ENCODE data around the gene GAK.

GAK gene

DNA sequence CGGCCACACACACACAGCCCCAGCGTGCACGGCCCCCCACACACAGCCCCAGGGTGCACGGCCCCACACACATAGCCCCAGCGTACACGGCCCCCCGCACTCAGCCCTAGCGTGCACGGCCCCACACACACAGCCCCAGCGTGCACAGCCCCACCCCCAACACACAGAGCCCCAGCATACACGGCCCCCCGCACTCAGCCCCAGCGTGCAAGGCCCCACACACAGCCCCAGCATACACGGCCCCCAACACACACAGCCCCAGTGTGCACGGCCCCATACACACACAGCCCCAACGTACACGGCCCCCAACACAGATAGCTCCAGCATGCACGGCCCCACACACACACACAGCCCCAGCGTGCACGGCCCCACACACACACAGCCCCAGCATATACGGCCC, 17.6 kb downstream of the GAK start:
- no peak overlapping the region for H3K4me3 ChIP-seq (ENCODE audit: low read depth, low read length)
- DNase-seq (ENCODE audit: low read depth) = no peak
- TF ChIP-seq MYC (IDR thresholded peaks at IDR 0.05; ENCODE audit: low read depth, low read length) = no peak
- TF ChIP-seq, protein P1, sequence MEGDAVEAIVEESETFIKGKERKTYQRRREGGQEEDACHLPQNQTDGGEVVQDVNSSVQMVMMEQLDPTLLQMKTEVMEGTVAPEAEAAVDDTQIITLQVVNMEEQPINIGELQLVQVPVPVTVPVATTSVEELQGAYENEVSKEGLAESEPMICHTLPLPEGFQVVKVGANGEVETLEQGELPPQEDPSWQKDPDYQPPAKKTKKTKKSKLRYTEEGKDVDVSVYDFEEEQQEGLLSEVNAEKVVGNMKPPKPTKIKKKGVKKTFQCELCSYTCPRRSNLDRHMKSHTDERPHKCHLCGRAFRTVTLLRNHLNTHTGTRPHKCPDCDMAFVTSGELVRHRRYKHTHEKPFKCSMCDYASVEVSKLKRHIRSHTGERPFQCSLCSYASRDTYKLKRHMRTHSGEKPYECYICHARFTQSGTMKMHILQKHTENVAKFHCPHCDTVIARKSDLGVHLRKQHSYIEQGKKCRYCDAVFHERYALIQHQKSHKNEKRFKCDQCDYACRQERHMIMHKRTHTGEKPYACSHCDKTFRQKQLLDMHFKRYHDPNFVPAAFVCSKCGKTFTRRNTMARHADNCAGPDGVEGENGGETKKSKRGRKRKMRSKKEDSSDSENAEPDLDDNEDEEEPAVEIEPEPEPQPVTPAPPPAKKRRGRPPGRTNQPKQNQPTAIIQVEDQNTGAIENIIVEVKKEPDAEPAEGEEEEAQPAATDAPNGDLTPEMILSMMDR (IDR thresholded peaks at IDR 0.05; ENCODE audit: low read depth, low read length) = no peak
- TF ChIP-seq, protein P2, sequence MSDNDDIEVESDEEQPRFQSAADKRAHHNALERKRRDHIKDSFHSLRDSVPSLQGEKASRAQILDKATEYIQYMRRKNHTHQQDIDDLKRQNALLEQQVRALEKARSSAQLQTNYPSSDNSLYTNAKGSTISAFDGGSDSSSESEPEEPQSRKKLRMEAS (IDR thresholded peaks at IDR 0.05; ENCODE audit: low read depth, low read length) = no peak
- TF ChIP-seq POLR2A (IDR thresholded peaks at IDR 0.05; ENCODE audit: extremely low read depth, insufficient read length) = no peak

DNA sequence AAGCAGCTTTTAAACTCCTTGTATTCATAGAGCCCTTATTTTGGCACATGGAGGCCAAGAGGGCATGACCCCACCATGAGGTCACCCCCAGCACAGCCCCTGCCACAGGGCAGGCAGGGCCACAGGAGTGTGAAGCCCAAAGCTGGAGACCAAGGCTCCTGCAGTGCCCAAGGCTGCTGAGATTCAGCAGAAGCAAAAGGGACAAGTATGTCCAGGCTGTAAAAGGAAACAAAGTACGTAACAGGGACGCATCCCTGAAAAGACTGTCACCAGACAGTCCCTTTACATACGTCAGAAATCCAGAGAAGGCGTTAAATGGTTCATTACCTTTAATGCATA, 18.9 kb downstream of the GAK start:
- TF ChIP-seq POLR2A (IDR thresholded peaks at IDR 0.05; ENCODE audit: extremely low read depth, insufficient read length) (no peak), MYC (IDR thresholded peaks at IDR 0.05; ENCODE audit: low read depth, low read length) (no peak)
- TF ChIP-seq, protein P2 (IDR thresholded peaks at IDR 0.05; ENCODE audit: low read depth, low read length) = no peak
- TF ChIP-seq, protein P1 (IDR thresholded peaks at IDR 0.05; ENCODE audit: low read depth, low read length) = no peak
- H3K4me3 ChIP-seq (ENCODE audit: low read depth, low read length) = no peak overlapping the region
- no peak for DNase-seq (ENCODE audit: low read depth)

DNA sequence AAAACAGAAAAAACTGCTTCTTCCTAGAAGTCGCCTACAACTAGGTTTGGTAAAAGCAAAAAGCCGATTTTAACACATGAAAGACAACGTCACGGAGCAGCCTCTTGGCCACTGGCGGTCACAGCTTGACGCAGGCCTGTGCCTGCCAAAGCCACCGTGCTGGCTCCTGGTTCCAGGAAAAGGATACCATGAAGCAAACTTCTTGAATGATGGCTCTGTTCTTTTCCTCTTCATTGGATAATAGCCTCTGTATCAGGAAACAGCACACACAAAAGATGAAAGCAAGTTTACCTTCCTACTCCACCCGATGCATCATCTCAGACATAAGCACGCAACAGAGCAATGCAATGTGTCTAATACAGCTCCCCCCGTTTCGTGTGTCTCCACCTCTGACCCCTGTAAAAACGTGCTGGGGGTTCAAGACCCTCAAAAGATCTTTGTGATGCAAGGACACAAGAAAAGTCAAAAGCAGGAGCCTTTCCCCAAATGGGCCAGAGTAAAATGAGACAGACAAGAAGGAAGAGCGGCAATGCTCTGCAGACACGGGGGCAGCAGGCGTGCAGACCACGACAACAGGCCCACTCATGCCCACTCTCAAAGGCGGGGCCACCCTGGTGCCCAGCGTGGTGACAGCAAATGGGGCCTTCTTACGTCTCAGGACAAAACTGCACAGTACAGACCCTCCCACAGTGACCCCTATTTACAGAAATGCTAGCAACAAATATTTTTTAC, 19.4 kb downstream of the GAK start:
- TF ChIP-seq MYC (IDR thresholded peaks at IDR 0.05; ENCODE audit: low read depth, low read length) (no peak), POLR2A (IDR thresholded peaks at IDR 0.05; ENCODE audit: extremely low read depth, insufficient read length) (no peak)
- TF ChIP-seq, protein P2 (IDR thresholded peaks at IDR 0.05; ENCODE audit: low read depth, low read length) = no peak
- TF ChIP-seq, protein P1 (IDR thresholded peaks at IDR 0.05; ENCODE audit: low read depth, low read length) = no peak
- no peak overlapping the region for H3K4me3 ChIP-seq (ENCODE audit: low read depth, low read length)
- DNase-seq (ENCODE audit: low read depth) = no peak

DNA sequence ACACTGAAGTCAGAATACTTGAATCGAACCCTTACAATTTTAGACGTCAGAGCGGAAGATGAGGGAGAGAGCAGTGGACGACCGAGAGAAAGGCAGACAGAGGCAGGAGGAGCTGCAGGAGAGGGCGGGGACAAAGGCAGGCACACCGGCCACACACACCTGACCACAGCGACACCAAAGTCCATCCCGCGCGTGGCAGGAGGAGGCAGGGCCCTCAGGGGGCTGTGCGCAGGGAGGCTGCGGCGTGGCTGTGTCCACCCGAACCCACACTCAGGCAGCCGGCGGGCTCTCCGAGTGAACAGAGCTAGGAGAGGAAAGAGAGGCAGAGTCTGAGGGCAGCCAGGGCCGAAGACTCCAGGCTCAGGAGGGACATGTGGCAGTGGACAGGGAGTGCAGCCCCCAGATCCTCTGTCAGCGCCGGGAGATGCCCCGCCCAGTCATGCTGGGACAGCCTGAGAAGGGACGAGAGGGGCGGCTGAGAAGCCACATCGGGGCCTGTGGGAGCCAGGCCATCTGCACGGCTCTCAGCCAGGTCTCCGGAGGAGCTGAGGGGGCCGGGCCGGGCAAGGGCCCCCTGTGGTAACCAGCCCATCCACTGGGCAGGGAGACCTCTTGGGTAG, 20.1 kb downstream of the GAK start:
- DNase-seq (ENCODE audit: low read depth) = no peak
- no peak overlapping the region for H3K4me3 ChIP-seq (ENCODE audit: low read depth, low read length)
- TF ChIP-seq POLR2A (IDR thresholded peaks at IDR 0.05; ENCODE audit: extremely low read depth, insufficient read length) = no peak
- TF ChIP-seq, protein P2 (IDR thresholded peaks at IDR 0.05; ENCODE audit: low read depth, low read length) = no peak
- TF ChIP-seq, protein P1 (IDR thresholded peaks at IDR 0.05; ENCODE audit: low read depth, low read length) = no peak
- TF ChIP-seq MYC (IDR thresholded peaks at IDR 0.05; ENCODE audit: low read depth, low read length) = no peak

DNA sequence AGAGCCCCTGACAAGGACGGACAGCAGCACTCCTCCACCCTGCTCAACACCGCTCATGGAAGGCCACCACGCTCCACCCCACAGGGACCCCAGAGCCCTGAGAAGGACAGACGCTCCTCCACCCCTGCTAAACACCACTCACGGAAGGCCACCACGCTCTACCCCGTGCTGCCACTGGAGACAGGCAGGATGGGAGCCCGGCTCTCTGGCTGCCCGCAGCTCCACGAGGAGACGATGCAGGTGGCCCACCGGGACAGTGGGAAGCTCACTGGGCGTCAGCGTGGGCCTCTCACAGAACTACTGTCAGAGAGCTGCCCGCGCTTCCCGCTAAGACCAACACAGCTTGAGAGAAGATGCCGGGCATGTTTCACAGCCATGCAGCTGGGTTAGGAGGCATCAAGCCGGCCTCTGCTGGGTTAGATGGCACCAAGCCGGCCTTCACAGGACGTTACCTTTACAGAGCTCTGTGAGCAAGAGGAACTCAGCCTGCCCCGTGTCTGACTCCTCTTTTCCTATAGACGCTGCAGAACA, 20.8 kb downstream of the GAK start:
- TF ChIP-seq, protein P1 (IDR thresholded peaks at IDR 0.05; ENCODE audit: low read depth, low read length) = no peak
- TF ChIP-seq POLR2A (IDR thresholded peaks at IDR 0.05; ENCODE audit: extremely low read depth, insufficient read length) = no peak
- no peak for TF ChIP-seq MYC (IDR thresholded peaks at IDR 0.05; ENCODE audit: low read depth, low read length)
- TF ChIP-seq, protein P2 (IDR thresholded peaks at IDR 0.05; ENCODE audit: low read depth, low read length) = no peak
- no peak for DNase-seq (ENCODE audit: low read depth)
- no peak overlapping the region for H3K4me3 ChIP-seq (ENCODE audit: low read depth, low read length)

Data from NB4 (cell line).